GM19328 (cell line): Measurements from ENCODE around the gene CAMK2A.

Source experiments
- ATAC-seq: cut with Tn5 transposase; IDR thresholded peaks from one replicate; pipeline ENCODE4 v1.9.1; 2021; ENCODE audit warnings: mild to moderate bottlenecking, moderate library complexity; ENCODE audit not compliant: unreplicated experiment

The CAMK2A gene

DNA sequence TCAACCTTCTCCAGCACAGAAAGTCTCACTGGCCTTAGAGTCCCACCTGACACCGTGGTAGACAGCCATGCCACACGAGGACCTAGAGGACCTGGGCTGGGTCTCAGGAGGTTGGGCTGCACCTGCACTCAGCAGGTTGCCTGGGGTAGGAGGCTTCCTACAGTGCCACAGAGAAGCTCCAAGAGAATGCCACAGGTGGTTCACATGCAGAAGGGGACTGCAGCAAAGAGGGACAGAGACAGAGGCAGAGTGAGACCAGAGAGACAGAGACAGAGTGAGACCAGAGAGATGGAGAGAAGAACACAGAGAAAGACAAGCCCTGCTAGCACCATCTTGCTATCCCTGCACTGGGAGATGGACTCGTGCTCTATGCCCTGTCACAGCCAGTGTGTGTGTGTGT is 5.7 kb downstream of the CAMK2A start:
- no peak for ATAC-seq

DNA sequence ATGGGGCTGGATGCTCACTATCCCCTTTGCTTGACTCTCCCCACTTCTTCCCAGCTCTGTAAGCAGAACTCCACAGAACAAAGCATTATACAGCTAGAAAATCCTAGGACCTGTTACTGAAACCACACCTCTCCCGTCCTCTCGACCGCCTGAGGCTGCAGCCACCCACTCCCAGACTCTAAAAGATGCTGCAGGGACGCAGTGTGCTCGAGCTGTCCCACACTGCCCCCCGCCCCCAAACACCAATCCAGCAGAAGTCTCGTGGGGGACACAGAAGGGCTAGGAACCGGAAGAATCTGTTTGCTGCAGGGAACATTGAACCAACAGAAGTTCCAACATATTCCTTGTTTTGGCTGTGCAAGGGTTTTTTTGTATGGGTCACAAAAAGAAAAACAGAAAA is 7.6 kb downstream of the CAMK2A start:
- no peak for ATAC-seq

DNA sequence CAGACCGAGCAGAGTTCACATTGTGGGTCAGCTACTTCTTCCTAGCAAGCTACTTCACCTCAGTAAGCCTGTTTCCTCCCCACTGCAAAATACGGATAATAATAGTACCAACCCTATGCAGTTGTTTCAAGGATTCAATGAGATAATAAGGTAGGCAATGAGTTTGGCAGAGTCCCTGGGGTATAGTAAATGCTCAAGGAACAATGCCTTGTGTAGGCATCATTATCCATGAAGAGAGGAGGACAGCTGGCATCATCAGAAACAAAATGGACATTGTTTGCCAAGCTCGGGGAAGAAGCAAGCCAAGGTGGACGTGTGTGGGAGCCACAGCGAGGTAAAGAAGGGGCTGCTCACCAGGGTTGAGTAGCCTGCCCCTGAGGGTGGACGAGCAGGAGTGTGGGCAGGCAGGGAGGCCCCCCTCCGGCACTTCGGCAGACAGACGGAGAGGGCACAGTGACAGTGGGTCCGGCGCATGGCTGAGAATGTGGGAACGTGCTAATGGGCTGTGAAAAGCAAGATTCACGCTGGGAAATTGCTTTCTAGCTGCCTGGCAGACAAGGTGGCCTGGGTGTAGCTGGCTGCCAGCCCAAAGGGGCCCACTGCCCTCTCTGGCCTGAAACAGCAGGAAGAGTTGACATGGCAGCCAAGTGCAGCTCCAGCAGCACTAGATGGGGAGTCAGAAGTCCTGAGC is 10.1 kb downstream of the CAMK2A start:
- no peak for ATAC-seq

DNA sequence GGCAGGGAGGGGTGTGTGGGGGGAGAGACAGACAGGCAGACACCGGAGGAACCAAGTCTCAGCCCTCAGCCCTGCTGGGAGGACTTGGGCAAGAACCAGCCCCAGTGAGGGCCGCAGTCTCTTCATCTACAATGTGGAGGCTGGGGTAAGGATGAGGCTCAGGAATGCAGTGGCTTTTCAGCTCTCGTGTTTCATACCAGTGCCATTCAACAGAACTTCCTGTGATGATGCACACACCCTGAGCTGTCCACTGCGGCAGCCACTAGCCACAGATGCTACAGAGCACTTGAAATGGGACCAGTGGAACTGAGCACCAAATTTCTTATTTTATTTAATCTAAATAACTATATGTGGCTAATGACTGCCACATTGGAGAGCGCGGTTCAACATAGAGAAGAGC is 10.7 kb downstream of the CAMK2A start:
- ATAC-seq, result no peak

DNA sequence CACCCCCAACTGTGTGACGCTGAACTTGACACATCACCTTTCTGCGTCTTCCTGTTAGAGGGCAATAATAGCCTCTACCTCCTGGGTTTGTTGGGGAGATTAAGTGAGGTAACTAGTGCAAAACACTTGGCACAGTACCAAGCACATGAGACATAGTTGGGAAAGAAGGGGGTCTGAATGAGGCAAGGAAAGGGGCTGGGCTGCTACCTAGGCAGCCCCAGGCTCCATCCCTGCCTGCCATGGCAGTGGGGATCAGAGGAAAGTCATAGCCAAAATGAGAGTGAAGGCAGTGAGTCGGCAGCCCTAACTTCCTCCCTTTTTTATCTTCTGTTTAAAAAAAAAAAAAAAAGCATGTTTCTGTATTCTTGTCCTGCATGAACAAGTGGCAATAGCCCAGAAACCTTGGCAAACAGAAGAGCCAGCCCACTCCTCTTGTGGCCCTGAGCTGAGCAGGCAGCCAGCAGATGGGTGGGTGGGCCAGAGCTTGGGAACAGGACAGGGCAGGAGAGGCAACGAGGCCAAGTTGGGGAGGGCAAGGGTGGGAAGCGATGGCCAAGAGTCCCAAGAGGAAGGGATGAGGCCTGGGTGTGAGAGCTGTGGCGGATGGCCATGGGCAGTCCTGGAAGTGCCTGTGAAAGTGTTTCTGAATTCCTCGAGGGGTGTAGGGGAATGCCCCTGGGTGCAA is 11.4 kb downstream of the CAMK2A start:
- ATAC-seq, result no peak

DNA sequence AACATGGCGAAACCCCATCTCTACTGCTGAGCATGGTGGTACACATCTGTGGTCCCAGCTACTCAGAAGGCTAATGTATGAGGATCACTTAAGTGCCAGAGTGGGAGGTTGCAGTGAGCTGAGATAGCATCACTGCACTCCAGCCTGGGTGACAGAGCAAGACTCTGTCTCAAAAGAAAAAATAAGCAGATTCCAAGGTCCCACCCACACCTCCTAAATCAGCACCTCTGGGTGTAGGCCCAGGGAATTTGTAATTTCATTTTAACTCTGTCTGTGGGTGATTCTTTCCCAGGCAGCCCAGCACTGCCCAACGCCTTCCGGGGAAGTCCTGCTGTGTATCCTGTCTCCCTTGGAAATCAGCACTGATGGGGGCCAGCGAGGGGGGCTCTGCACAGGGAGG is 12.5 kb downstream of the CAMK2A start:
- no peak for ATAC-seq

DNA sequence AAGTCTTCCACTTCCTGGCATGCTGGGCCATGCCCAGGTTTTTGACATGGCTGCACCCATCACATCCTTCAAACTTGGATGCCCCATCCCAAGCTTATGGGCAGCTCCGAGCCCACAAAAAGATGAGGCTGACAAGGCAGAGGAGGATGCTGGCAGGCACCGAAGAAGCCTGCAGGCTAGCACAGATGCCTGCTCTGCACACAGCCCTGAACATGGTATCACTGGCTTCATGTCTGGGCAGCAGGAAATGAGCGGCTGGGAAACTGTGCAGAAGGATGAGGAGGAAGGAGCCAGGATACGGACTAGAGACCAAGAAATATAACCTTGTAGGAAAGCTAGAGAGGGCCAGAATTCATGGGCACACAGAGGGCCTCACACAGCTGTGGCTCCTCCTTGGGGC is 14.8 kb downstream of the CAMK2A start:
- no peak for ATAC-seq

DNA sequence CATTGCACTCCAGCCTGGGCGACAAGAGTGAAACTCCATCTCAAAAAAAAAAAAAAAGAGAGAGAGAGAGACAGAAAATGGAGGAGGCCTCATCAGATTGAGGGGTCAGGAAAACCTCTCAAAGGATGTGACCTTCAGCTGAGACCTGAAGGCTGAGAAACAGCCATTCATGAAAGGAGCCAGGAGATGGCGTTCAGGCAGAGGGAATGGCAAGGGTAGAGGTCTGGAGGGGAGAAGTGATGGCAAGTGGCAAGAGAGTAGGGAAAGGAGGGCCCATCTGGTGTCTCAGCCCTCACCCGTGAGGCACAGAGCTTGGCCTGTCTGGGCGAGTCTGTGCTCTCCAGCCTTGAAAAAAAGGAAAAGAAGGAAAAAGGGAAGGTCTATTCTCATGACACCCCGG is 17.0 kb downstream of the CAMK2A start:
- no peak for ATAC-seq

DNA sequence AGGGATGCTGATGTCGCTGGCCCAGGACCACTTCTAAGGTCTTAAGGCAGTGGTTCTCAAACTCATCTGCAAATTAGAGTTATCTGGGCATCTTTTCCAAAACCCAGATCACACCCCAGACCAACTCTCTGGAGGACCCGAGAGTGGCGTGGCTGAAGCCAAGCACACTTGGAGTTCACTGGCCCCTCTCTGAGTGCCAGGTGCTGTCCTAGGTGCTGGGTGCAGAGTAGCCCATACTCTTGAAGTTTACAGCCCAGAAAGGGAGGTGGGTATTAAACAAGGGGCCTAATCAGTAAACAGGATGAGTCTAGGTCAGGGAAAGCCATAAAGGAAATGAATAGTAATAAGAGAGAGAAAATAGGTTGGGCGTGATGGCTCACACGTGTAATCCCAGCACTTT is 17.6 kb downstream of the CAMK2A start:
- ATAC-seq, result no peak

DNA sequence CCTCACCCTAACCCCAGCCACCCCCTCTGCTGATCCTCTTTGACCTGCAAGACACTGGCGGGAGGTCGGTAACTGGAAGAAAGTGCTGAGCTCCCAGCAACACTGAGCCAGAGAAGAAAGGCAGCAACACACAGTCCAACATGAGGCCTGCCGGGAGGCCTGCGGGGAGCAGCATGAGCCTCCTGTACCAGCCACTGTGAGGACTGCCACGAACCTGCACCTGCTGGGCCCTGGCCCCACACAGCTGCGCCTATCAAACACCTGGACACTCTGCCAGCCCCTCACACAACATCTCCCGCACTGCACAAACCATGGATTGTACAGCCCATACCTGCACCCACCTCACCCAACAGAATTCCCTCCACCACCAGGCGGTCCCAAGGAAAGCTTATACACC is 18.3 kb downstream of the CAMK2A start:
- ATAC-seq, result no peak

DNA sequence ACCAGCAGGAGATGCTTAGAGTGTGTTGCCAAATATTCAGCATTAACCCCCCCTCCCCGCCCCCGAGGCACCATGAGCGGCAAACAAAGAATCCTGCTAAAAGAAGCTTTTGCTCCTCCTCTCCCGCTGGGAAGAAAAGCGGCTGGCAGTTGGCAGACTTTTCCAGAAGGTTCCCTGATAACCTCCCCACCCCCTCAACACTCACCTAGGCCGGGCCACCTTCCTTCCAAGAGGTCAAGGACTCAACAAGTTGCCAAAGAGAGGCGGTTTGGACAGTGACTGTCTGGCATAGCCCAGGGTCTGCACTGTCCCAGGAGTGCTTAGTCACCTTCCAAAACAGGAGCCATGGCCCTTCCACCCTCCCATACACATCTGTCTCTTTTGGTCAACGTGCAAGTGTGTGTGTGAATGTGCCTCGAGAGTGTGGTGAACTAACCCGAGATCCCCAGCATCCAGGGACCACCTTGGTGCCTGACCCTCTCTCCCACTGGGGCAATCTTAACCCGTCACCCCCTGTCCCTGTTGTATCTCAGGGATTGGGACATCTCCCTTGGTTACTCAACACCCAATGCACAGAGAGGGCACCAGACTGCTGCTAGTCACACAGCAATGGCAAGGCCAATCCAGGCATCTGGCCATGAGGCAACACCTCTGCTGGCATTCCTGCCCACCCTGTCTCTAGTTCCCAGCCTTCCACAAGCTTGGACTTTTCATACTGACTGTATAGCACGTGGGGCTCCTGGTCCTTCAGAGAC is 18.9 kb downstream of the CAMK2A start:
- ATAC-seq, result no peak

DNA sequence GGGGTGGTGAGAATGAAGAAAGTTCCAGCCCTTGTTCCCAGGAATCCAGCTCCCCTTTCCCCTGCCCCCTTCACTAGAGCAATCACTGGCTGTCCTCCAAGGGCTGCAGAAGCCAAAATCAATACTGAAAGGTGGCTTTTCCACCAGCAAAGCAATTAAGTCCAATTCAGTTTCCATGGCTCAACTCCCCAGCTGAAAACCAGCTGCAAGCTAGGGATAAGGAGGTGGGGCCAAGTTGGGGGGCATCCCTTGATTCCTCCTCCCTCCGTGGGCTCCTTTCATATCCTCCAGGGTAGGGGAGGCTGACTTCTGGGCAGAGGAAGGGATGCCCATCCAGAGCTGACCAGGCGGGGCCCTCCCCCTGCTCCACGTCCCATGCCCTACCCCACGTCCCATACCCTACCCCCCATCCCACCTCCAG is 22.7 kb downstream of the CAMK2A start:
- ATAC-seq, result no peak

DNA sequence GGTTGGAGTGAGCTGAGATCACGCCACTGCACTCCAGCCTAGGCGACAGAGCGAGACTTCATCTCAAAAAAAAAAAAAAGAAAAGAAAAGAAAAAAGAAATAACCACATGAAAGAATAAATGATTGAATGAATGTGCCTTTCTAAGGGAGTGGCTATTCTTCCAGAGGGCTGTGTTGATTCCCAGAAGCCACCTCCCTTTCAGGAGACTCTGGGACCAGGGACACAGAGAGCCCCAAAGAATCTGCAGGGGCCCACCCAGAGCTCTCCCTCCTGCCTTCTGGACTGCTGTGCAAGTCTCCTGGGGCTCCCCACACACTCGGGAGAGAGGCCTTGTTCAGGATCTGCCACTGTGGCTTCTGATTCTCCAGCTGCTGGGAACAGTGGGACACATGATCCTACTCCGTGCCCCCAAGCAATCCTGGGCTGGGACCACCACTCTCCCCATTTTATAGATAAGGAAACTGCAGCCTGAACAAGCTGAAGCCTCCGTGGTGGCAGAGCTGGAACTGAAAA is 23.6 kb downstream of the CAMK2A start:
- no peak for ATAC-seq

DNA sequence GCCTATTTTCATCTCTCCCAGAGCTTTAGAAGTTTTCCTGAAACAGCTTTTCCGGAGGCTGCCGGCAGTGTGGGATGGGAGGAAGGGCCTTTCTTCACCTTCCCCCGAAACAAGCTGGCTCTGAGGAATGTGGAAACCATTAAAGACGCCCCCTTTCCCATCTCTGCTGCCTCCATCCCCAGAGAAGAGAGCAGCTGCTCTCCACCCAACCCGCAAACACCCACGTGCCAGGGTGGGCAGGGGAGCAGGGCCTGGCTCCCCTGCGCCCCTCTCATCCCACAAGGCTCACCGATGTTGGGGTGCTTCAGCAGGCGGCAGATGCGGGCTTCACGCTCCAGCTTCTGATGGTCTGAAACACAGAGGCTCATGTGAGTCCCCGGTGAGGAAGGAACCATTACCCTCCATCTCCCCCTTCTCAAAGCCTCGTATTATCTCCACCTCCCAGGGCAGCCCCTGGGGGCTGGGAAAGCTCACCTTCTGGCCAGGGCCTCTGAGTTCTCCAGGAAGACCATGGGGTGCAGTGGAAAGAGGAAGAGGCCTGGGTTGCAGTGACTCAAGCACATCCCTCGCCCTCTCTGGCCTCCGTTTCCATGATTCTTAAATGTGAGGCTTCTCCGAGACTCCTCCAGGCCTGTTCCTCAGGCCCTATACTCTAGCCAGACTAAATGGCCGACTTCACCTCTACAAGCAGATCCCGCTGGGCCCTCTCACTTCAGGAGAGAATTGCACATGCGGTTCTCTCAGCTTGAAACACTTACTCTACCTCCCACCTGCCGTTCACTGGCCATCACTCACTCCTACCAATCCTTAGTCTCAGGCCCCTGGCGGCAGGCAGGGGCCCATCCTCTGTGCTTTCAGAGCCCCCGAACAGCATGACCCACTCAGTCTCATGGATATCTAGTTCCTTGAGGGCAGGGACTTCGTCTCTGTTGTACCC is 24.6 kb downstream of the CAMK2A start:
- ATAC-seq, result no peak

DNA sequence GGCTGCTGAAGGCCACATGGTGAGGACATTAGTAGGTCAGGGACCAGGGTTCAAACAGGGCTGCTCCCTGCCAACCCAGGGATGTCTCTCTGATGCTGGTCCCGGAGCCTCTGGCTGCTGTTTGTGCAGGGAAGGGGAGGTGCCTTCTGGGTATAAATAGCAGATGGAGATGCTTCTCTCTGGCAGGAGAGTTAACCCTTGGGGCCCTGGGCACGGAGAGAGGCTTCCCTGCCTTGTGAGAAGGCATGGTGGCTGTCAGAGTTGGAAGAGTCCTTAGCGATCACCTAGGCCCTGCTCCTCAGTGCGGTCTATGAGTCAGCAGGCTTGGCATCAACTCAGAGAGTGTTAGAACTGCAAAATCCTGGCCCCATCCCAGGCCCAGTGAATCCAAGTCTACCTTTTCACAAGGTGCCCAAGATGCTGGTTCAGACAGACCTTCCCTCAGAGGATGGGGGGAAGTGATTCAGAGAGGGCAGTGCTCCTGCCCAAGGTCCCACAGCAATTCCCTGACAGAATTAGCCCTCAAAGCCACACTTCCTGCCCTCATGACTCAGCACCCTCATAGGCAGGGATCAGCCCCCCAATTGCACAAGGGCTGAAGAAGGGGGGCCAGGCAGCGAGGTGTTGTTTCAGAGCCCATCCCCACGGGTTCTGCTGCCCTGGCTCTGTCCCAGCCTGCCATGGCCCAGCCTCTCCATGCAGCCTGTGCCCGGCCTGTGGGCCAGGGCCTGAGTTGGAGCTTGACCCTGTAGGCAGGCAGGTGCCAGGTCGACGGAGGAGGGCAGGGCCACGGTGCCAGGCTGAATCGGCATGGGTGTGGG is 25.6 kb downstream of the CAMK2A start:
- no peak for ATAC-seq

DNA sequence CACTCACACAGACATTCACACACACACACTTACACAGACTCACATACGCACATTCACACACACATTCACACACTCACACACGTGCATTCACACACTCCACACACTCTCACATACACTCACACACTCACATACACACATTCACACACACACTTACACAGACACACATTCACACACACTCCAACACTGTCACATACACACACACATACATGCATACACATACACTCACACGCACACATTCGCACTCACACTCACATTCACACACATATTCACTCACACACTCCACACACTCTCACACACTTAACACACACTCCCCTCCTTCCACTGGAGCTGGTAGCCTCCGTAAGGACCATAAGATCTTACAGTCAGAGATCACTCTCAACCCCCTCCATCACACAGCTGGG is 26.2 kb downstream of the CAMK2A start:
- no peak for ATAC-seq

DNA sequence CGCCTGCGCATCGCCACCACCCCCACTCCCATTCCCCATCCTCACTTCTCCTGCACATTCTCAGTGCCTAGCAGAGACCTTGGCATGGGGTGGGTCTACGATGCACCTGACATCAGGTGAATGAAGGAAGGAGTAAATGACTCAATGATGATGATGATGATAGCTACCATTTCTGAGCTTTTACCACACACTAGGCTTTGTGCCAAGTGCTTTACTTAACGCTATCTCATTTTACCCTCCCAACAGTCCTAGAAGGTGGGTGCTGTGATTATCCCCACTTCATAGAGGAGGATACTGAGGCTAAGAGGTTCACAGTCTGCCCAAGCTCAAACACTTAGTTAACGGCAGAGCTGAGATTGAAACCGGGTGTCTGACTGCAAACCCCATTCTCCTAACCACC is 27.1 kb downstream of the CAMK2A start:
- ATAC-seq, result no peak

DNA sequence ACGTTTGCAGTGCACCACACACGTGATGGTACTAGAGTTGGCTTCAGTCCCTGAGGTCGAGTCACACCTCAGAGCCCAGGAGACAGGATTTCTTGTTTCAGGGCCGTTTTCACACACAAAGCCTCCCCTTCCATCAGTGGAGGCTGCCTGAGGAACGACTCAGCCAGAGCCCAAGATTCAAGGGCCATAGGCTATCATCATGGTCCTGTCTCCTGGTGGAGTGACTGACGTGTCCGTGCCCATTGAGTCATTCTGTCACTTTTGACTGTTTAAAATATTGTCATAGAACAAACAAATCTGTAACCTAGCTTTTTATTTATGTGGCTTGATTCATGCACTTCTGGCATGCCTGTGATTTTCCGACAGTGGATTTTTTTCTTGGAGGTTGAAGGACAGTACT is 28.3 kb downstream of the CAMK2A start:
- no peak for ATAC-seq

DNA sequence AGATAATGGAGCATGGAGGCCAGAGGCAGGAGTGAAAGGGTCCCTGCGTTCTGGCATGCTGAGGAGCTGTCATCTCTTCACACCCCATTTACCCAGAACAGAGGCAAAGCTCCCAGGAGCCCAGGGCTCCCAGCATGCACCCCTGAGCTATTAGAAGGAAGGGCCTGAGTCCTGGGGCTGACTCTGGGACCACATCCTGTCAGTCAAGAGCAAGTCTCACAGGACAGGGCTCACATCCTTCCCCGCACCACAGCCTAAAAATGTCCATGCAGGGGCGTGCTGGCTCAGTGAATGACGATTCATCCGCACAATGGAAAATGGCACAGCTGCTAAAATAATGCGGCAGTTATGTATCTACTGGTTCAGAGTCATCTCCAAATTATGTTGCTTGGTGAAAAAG is 31.4 kb downstream of the CAMK2A start:
- ATAC-seq, result no peak

DNA sequence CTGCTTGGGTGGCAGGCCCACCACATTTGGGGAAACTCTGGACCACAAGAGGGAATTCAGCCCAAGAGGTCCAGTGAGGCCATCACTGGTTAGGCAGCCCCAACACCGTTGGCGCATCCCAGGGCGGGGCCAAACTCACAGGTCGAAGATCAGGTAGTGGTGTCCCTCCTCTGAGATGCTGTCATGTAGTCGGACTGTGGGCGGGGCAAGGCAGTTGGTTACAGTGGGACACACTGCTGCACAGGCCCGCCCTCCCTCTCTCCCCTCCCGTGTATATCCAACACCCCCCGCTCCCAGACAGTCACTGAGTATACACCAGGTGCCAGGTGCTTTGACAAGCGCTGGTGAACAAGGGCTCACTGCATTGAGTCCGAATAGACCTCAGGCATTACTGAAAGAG is 32.1 kb downstream of the CAMK2A start:
- no peak for ATAC-seq
